Measurements from ENCODE around the gene FUNDC2. TPM values are rescaled to one million over a fixed set of nuclear protein-coding genes. Genes with fewer than 3 reads are reported as not detected.

FUNDC2 gene
- total RNA-seq, 1 donor from 2014 or later = 83.9 TPM

DNA sequence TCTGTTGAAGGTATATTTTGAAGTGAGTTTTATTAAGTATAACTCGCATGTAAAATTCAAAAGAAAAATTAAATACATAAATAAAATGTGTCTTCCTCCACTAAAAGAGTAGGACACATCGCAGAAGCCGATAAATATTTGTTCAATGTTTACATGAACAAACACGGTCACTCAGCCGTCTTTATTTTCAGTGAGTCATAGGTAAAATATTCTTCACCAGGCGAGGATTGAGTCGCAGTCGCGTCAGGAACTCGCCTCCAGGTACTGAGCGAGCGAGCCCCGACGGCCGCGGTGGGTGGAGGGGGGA is 271 bp upstream of the FUNDC2 start:
- H3K27ac Mint-ChIP-seq (ENCODE audit: unreplicated experiment) = peak overlapping the region; percentile 92
- no peaks in the 10 kb centered on the region for H3K36me3 Mint-ChIP-seq (ENCODE audit: unreplicated experiment)
- peaks cover 4% of the 10 kb centered on the region for H3K27me3 Mint-ChIP-seq (ENCODE audit: unreplicated experiment)
- DNase-seq = no peak
- H3K4me3 Mint-ChIP-seq (ENCODE audit: unreplicated experiment) = peak overlapping the region; percentile 85
- TF ChIP-seq, protein P1, sequence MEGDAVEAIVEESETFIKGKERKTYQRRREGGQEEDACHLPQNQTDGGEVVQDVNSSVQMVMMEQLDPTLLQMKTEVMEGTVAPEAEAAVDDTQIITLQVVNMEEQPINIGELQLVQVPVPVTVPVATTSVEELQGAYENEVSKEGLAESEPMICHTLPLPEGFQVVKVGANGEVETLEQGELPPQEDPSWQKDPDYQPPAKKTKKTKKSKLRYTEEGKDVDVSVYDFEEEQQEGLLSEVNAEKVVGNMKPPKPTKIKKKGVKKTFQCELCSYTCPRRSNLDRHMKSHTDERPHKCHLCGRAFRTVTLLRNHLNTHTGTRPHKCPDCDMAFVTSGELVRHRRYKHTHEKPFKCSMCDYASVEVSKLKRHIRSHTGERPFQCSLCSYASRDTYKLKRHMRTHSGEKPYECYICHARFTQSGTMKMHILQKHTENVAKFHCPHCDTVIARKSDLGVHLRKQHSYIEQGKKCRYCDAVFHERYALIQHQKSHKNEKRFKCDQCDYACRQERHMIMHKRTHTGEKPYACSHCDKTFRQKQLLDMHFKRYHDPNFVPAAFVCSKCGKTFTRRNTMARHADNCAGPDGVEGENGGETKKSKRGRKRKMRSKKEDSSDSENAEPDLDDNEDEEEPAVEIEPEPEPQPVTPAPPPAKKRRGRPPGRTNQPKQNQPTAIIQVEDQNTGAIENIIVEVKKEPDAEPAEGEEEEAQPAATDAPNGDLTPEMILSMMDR (IDR thresholded peaks at IDR 0.05; ENCODE audit: partially characterized antibody, unreplicated experiment) = no peak
- H3K9me3 Mint-ChIP-seq (ENCODE audit: unreplicated experiment) = no peaks in the 10 kb centered on the region
- peaks cover 5% of the 10 kb centered on the region for H3K4me1 Mint-ChIP-seq (ENCODE audit: low read depth, unreplicated experiment)

DNA sequence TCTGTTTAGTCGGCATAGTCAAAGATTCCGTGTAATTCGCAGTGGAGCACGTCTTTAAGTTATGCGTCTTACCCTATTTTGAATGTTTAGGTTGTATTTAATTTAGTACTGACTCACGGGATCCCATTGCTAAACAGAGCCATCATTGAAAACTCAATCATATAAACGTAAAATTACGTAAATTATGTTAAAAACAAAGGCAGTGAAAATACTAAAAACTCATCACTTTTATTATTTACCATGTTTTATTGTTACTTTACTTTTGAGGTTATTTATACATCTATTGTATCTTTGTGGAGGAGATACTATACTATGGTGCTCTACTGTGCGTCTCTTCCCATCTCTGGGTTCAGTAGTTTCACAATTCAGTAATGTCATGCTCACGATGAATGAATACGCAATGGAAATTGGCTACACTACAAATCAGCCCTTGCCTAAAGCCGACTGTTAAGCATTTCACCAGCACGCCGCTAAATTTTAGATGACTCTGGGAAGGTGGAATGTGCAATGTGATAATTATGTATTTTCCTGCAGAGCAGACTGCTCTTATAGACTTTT is 944 bp downstream of the FUNDC2 start:
- H3K4me3 Mint-ChIP-seq (ENCODE audit: unreplicated experiment) = peak overlapping the region; percentile 86
- DNase-seq = no peak
- peaks cover 5% of the 10 kb centered on the region for H3K4me1 Mint-ChIP-seq (ENCODE audit: low read depth, unreplicated experiment)
- TF ChIP-seq, protein P1 (IDR thresholded peaks at IDR 0.05; ENCODE audit: partially characterized antibody, unreplicated experiment) = no peak
- no peaks in the 10 kb centered on the region for H3K9me3 Mint-ChIP-seq (ENCODE audit: unreplicated experiment)
- H3K36me3 Mint-ChIP-seq (ENCODE audit: unreplicated experiment) = no peaks in the 10 kb centered on the region
- peaks cover 4% of the 10 kb centered on the region for H3K27me3 Mint-ChIP-seq (ENCODE audit: unreplicated experiment)
- peak overlapping the region; percentile 96 for H3K27ac Mint-ChIP-seq (ENCODE audit: unreplicated experiment)

GRCh38 chrX:155028129-155028528 is 1.5 kb downstream of the FUNDC2 start:
- Mint-ChIP-seq H3K27me3 (ENCODE audit: unreplicated experiment) (peaks cover 4% of the 10 kb centered on the region), H3K4me3 (ENCODE audit: unreplicated experiment) (peak overlapping the region; percentile 86), H3K9me3 (ENCODE audit: unreplicated experiment) (no peaks in the 10 kb centered on the region), H3K36me3 (ENCODE audit: unreplicated experiment) (no peaks in the 10 kb centered on the region), H3K27ac (ENCODE audit: unreplicated experiment) (peak overlapping the region; percentile 96), H3K4me1 (ENCODE audit: low read depth, unreplicated experiment) (peaks cover 5% of the 10 kb centered on the region)
- DNase-seq = no peak
- TF ChIP-seq, protein P1 (IDR thresholded peaks at IDR 0.05; ENCODE audit: partially characterized antibody, unreplicated experiment) = no peak

- peak overlapping the region; percentile 73 for H3K4me3 Mint-ChIP-seq (ENCODE audit: unreplicated experiment)
- H3K9me3 Mint-ChIP-seq (ENCODE audit: unreplicated experiment) = no peaks in the 10 kb centered on the region
- no peaks in the 10 kb centered on the region for H3K36me3 Mint-ChIP-seq (ENCODE audit: unreplicated experiment)
- DNase-seq = no peak
- peaks cover 4% of the 10 kb centered on the region for H3K27me3 Mint-ChIP-seq (ENCODE audit: unreplicated experiment)
- H3K4me1 Mint-ChIP-seq (ENCODE audit: low read depth, unreplicated experiment) = peaks cover 5% of the 10 kb centered on the region
- TF ChIP-seq, protein P1 (IDR thresholded peaks at IDR 0.05; ENCODE audit: partially characterized antibody, unreplicated experiment) = no peak
- H3K27ac Mint-ChIP-seq (ENCODE audit: unreplicated experiment) = no peak overlapping the region
These were observed 2.2 kb downstream of the FUNDC2 start for GRCh38 chrX:155028877-155029291.

GRCh38 chrX:155031657-155032056 is 5.0 kb downstream of the FUNDC2 start:
- Mint-ChIP-seq H3K4me1 (ENCODE audit: low read depth, unreplicated experiment) (peaks cover 5% of the 10 kb centered on the region), H3K27me3 (ENCODE audit: unreplicated experiment) (peaks cover 2% of the 10 kb centered on the region), H3K9me3 (ENCODE audit: unreplicated experiment) (no peaks in the 10 kb centered on the region), H3K4me3 (ENCODE audit: unreplicated experiment) (no peak overlapping the region), H3K36me3 (ENCODE audit: unreplicated experiment) (peaks cover 15% of the 10 kb centered on the region), H3K27ac (ENCODE audit: unreplicated experiment) (no peak overlapping the region)
- TF ChIP-seq, protein P1 (IDR thresholded peaks at IDR 0.05; ENCODE audit: partially characterized antibody, unreplicated experiment) = no peak
- no peak for DNase-seq
